Neural cell (in vitro differentiated cells): ENCODE data around the gene LYPD6B. TPM values are rescaled to one million over a fixed set of nuclear protein-coding genes. Genes with fewer than 3 reads are reported as not detected.

Experiments
- H2AFZ ChIP-seq: fragments of 200-600, 300-800 bp; sonication (generic), shearing (Covaris generic); 2 replicates; pipeline ENCODE4 v1.6.0; 2014; ENCODE audit warnings: low read depth, mild to moderate bottlenecking, antibody characterized with exemption, low read length, moderate library complexity
- H3F3A ChIP-seq: fragments of 200-600 bp; shearing (Covaris generic); 2 replicates; pipeline ENCODE4 v1.6.1; 2016; ENCODE audit warnings: mild to moderate bottlenecking, moderate library complexity, mixed read lengths, antibody characterized with exemption, low read length; ENCODE audit not compliant: insufficient read depth, poor library complexity, severe bottlenecking
- H3K27ac ChIP-seq: fragments of 200-600, 300-800 bp; sonication (generic), shearing (Covaris generic); 2 replicates; pipeline ENCODE4 v1.5.1; 2014; ENCODE audit warnings: mild to moderate bottlenecking, low read length, moderate library complexity
- H3K27me3 ChIP-seq: fragments of 300-800, 200-600 bp; sonication (generic), shearing (Covaris generic); 2 replicates; pipeline ENCODE4 v1.6.0; 2014; ENCODE audit warnings: mild to moderate bottlenecking, low read depth, low read length, moderate library complexity; ENCODE audit not compliant: insufficient read depth
- H3K36me3 ChIP-seq: fragments of 300-800, 200-600 bp; sonication (generic), shearing (Covaris generic); 2 replicates; pipeline ENCODE4 v1.5.1; 2014; ENCODE audit warnings: mild to moderate bottlenecking, antibody characterized with exemption, low read length, moderate library complexity; ENCODE audit not compliant: insufficient read depth
- H3K4me2 ChIP-seq: fragments of 300-800, 200-600 bp; sonication (generic), shearing (Covaris generic); 2 replicates; pipeline ENCODE4 v1.6.0; 2014; ENCODE audit warnings: mild to moderate bottlenecking, low read length
- H3K4me3 ChIP-seq: fragments of 300-800, 200-600 bp; sonication (generic), shearing (Covaris generic); 2 replicates; pipeline ENCODE4 v1.5.1; 2014; ENCODE audit warnings: mild to moderate bottlenecking, low read length, moderate library complexity
- H3K79me2 ChIP-seq: fragments of 200-600 bp; shearing (Covaris generic); replicated peaks from 2 replicates; pipeline ENCODE4 v1.6.0; 2014; ENCODE audit warnings: mild to moderate bottlenecking, low read length, moderate library complexity; ENCODE audit not compliant: insufficient read depth
- H3K9ac ChIP-seq: fragments of 300-800, 200-600 bp; sonication (generic), shearing (Covaris generic); 2 replicates; pipeline ENCODE4 v1.6.1; 2016; ENCODE audit warnings: mild to moderate bottlenecking, low read length, mixed read lengths
- H3K9me2 ChIP-seq: fragments of 200-600 bp; shearing (Covaris generic); 2 replicates; pipeline ENCODE4 v1.6.1; 2016; ENCODE audit warnings: mild to moderate bottlenecking, low read length, mixed read lengths; ENCODE audit not compliant: insufficient read depth
- H3K9me3 ChIP-seq: fragments of 200-600, 300-800 bp; sonication (generic), shearing (Covaris generic); 2 replicates; pipeline ENCODE4 v1.6.1; 2016; ENCODE audit warnings: mild to moderate bottlenecking, mixed run types, low read length, moderate library complexity, mixed read lengths
- H4K20me1 ChIP-seq: fragments of 200-600 bp; shearing (Covaris generic); 2 replicates; pipeline ENCODE4 v1.6.1; 2016; ENCODE audit warnings: mild to moderate bottlenecking, mixed run types; ENCODE audit not compliant: insufficient read depth
- CTCF ChIP-seq: fragments of 450-650 bp; IDR thresholded peaks from 2 replicates; pipeline ENCODE4 v1.5.1; 2014; ENCODE audit warnings: antibody characterized with exemption, mild to moderate bottlenecking, moderate library complexity; ENCODE audit not compliant: poor library complexity, severe bottlenecking
- EP300 ChIP-seq: fragments of 450-650 bp; conservative IDR thresholded peaks from 2 replicates; pipeline ENCODE4 v1.6.1; 2014; ENCODE audit warnings: antibody characterized with exemption, mild to moderate bottlenecking, moderate library complexity; ENCODE audit not compliant: poor library complexity, severe bottlenecking
- EZH2 ChIP-seq: fragments of 200-600, 300-800 bp; shearing (Covaris generic), sonication (generic); IDR thresholded peaks from 2 replicates; pipeline ENCODE4 v1.6.1; 2014; ENCODE audit warnings: antibody characterized with exemption, low read length, borderline replicate concordance, mild to moderate bottlenecking; ENCODE audit not compliant: insufficient read depth, poor library complexity, severe bottlenecking
- MXI1 ChIP-seq: fragments of 450-650 bp; conservative IDR thresholded peaks from 2 replicates; pipeline ENCODE4 v1.6.1; 2014; ENCODE audit warnings: antibody characterized with exemption, mild to moderate bottlenecking; ENCODE audit not compliant: poor library complexity, severe bottlenecking
- POLR2AphosphoS5 ChIP-seq: IDR thresholded peaks from 2 replicates; pipeline ENCODE4 v1.6.1; 2012
- RAD21 ChIP-seq: fragments of 450-650 bp; conservative IDR thresholded peaks from 2 replicates; pipeline ENCODE4 v1.6.1; 2014; ENCODE audit warnings: antibody characterized with exemption, mild to moderate bottlenecking, moderate library complexity
- REST ChIP-seq: IDR thresholded peaks from 2 replicates; pipeline ENCODE4 v1.6.1; 2012; ENCODE audit warnings: borderline replicate concordance
- SMC3 ChIP-seq: fragments of 450-650 bp; conservative IDR thresholded peaks from 2 replicates; pipeline ENCODE4 v1.6.1; 2014; ENCODE audit warnings: antibody characterized with exemption, mild to moderate bottlenecking, moderate library complexity; ENCODE audit not compliant: poor library complexity
- TAF1 ChIP-seq: IDR thresholded peaks from 2 replicates; pipeline ENCODE4 v1.6.1; 2012; ENCODE audit warnings: low read depth
- polyA plus RNA-seq: library from polyadenylated mRNA; depleted of rRNA; stranded (reverse); fragments of >200 nt; gene quantifications from 2 replicates; pipeline ENCODE4 v1.2.3, GENCODE V29; 2014

Gene LYPD6B
- polyA plus RNA-seq, 1 donor from 2014 or later: 0.68 TPM

- Histone ChIP-seq H3K79me2 (no peaks in the 10 kb centered on the region), H3K4me2 (no peak overlapping the region), H3F3A (no peaks in the 10 kb centered on the region), H3K27ac (no peak overlapping the region), H3K36me3 (no peaks in the 10 kb centered on the region), H2AFZ (no peak overlapping the region), H3K9me3 (no peaks in the 10 kb centered on the region), H4K20me1 (no peaks in the 10 kb centered on the region), H3K9me2 (no peaks in the 10 kb centered on the region), H3K9ac (no peak overlapping the region), H3K27me3 (no peaks in the 10 kb centered on the region), H3K4me3 (no peak overlapping the region)
- TF ChIP-seq TAF1: no peak
- TF ChIP-seq SMC3: no peak
- TF ChIP-seq RAD21: no peak
- no peak for TF ChIP-seq MXI1
- TF ChIP-seq EZH2: no peak
- no peak for TF ChIP-seq CTCF
- no peak for TF ChIP-seq EP300
- no peak for TF ChIP-seq REST
- no peak for TF ChIP-seq POLR2AphosphoS5
Measured at GRCh38 chr2:149155196-149155969, 116.9 kb downstream of the LYPD6B start.

DNA sequence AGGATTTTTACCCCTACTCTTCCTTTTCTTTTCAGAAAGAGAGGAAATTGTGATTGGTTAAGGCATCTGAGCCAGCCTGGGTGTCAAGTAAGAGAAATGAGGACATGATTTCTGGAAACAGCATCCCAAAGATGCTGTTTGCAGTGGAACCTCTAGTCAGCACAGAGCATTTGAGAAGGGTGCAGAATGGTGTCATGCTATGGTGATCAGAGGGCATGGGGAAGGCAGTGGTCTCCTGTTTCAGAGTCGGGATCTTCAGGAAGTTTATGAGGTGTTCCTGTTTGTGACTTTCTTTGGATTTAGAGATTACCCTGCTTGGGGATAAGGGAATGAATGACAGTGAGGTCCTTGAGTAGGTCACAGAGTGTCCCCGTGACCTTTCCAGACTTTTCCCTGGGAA lies 117.5 kb downstream of the LYPD6B start:
- Histone ChIP-seq H3F3A (no peaks in the 10 kb centered on the region), H3K9ac (no peak overlapping the region), H3K9me2 (no peaks in the 10 kb centered on the region), H3K4me2 (no peak overlapping the region), H3K79me2 (no peaks in the 10 kb centered on the region), H3K27me3 (no peaks in the 10 kb centered on the region), H4K20me1 (no peaks in the 10 kb centered on the region), H3K36me3 (no peaks in the 10 kb centered on the region), H3K4me3 (no peak overlapping the region), H3K9me3 (no peaks in the 10 kb centered on the region), H2AFZ (no peak overlapping the region), H3K27ac (no peak overlapping the region)
- TF ChIP-seq EP300: no peak
- TF ChIP-seq SMC3: no peak
- no peak for TF ChIP-seq REST
- TF ChIP-seq POLR2AphosphoS5: no peak
- no peak for TF ChIP-seq TAF1
- TF ChIP-seq RAD21: no peak
- TF ChIP-seq EZH2: no peak
- no peak for TF ChIP-seq CTCF
- no peak for TF ChIP-seq MXI1
